ENCODE data around the gene IFT57.
"Not testable (repeated sequence)": the region's sequence is repeated elsewhere in the genome, so short reads cannot be mapped to it uniquely, and the experiment has no call there.

The IFT57 gene

GRCh38 chr3:108157273-108157672, 65.0 kb downstream of the IFT57 start:
- no peak for DNase-seq

GRCh38 chr3:108156312-108156853, 65.8 kb downstream of the IFT57 start:
- DNase-seq = no peak

GRCh38 chr3:108155642-108156041, 66.6 kb downstream of the IFT57 start:
- not testable (repeated sequence) for DNase-seq

- peak; percentile 35 for DNase-seq
Observed at GRCh38 chr3:108153451-108153981, 68.7 kb downstream of the IFT57 start.

- no peak for DNase-seq
Observed at GRCh38 chr3:108152274-108152673, 70.0 kb downstream of the IFT57 start.

- DNase-seq = no peak
Observed at GRCh38 chr3:108150200-108150599, 72.0 kb downstream of the IFT57 start.

- no peak for DNase-seq
Observed at GRCh38 chr3:108146139-108146538, 76.1 kb downstream of the IFT57 start.

GRCh38 chr3:108145578-108145977, 76.6 kb downstream of the IFT57 start:
- no peak for DNase-seq

- no peak for DNase-seq
Observed at GRCh38 chr3:108137460-108137814, 84.8 kb downstream of the IFT57 start.

GRCh38 chr3:108136561-108137459, 85.4 kb downstream of the IFT57 start:
- no peak for DNase-seq

- DNase-seq = no peak
Observed at GRCh38 chr3:108134555-108134880, 87.7 kb downstream of the IFT57 start.

- DNase-seq = no peak
Observed at GRCh38 chr3:108133858-108134554, 88.2 kb downstream of the IFT57 start.

GRCh38 chr3:108133048-108133369, 89.2 kb downstream of the IFT57 start:
- no peak for DNase-seq

GRCh38 chr3:108131475-108132134, 90.6 kb downstream of the IFT57 start:
- no peak for DNase-seq

- DNase-seq = no peak
Observed at GRCh38 chr3:108130701-108131474, 91.3 kb downstream of the IFT57 start.

- DNase-seq = no peak
Observed at GRCh38 chr3:108130236-108130635, 92.0 kb downstream of the IFT57 start.

GRCh38 chr3:108127301-108127988, 94.8 kb downstream of the IFT57 start:
- peak; percentile 59 for DNase-seq

- DNase-seq = no peak
Observed at GRCh38 chr3:108126348-108126747, 95.9 kb downstream of the IFT57 start.

- DNase-seq = peak; percentile 50
Observed at GRCh38 chr3:108125550-108126071, 96.6 kb downstream of the IFT57 start.

GRCh38 chr3:108125153-108125543, 97.1 kb downstream of the IFT57 start:
- no peak for DNase-seq

GRCh38 chr3:108124337-108125152, 97.7 kb downstream of the IFT57 start:
- DNase-seq = peak; percentile 68
